Jurkat, Clone E6-1 (cell line): ENCODE results near the gene CDKN2A.
"Not testable (repeated sequence)": the region's sequence is repeated elsewhere in the genome, so short reads cannot be mapped to it uniquely, and the experiment has no call there.

Source experiments
- DNase-seq: peaks from one replicate; pipeline ENCODE4 v3.0.0-alpha.2; 2011; ENCODE audit warnings: low read depth, low spot score
- H3K4me3 ChIP-seq: 2 replicates; pipeline ENCODE4 v1.5.1; 2011; ENCODE audit warnings: mild to moderate bottlenecking, low read length, control low read depth, moderate library complexity

CDKN2A gene

GRCh38 chr9:21965401-21965951 is 28.7 kb downstream of the CDKN2A start:
- DNase-seq, result no peak
- H3K4me3 ChIP-seq, result no peak overlapping the region

- no peak for DNase-seq
- H3K4me3 ChIP-seq, result no peak overlapping the region
Observed at GRCh38 chr9:21964925-21965385, 29.2 kb downstream of the CDKN2A start.

- no peak overlapping the region for H3K4me3 ChIP-seq
- no peak for DNase-seq
Observed at GRCh38 chr9:21961569-21961968, 32.6 kb downstream of the CDKN2A start.

DNA sequence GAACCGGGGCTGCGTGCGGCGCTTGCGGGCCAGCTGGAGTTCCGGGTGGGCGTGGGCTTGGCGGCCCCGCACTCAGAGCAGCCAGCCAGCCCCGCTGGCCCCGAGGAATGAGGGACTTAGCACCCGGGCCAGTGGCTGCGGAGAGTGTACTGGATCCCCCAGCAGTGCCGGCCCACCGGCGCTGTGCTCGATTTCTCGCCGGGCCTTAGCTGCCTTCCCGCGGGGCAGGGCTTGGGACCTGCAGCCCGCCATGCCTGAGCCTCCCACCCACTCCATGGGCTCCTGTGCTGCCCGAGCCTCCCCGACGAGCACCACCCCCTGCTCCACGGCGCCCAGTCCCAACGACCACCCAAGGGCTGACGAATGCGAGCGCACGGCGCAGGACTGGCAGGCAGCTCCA is 34.9 kb downstream of the CDKN2A start:
- H3K4me3 ChIP-seq, result not testable (repeated sequence)

GRCh38 chr9:21958833-21959232 is 35.4 kb downstream of the CDKN2A start:
- no peak for DNase-seq
- no peak overlapping the region for H3K4me3 ChIP-seq

More for the DNA sequence above, 34.9 kb downstream of the CDKN2A start:
- DNase-seq, result not testable (repeated sequence)

DNA sequence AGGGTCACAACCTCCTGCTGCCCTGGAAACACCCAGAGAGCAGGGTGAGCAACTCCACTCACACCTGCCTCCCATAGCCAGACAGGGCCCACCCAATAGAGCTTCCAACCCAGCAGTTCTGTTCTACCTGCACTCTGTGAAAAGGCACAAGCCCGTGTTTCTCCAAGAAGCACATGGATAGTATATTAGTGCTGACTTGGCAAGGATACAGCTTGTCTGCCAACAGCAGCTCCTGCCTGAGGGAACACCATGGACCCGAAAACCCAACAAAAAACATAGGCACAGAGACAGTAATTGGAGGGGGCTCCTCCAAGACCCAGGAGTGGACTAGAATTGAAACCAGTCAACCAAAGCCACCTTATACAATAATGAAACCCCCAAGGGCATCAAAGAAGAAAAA is 48.6 kb downstream of the CDKN2A start:
- no peak for DNase-seq
- no peak overlapping the region for H3K4me3 ChIP-seq

DNA sequence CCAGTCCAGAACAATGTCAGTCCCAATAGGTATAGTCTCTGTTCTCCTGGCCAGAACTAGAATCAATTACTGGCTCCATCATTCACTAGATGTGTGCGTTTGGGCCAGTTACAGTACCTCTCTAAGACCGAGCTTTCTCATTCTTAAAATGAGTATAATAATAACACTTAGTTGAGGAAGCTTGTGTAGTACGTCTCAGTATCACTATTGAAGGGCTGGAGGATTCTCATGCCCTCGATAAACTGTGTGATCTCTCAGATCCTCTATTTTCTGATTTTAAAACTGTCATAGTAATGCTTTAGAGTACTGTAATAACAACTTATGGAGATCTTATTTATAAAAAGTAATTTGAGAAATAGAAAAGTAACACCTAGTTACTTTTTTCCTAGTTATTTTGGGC is 50.7 kb downstream of the CDKN2A start:
- H3K4me3 ChIP-seq, result no peak overlapping the region
- DNase-seq, result no peak

DNA sequence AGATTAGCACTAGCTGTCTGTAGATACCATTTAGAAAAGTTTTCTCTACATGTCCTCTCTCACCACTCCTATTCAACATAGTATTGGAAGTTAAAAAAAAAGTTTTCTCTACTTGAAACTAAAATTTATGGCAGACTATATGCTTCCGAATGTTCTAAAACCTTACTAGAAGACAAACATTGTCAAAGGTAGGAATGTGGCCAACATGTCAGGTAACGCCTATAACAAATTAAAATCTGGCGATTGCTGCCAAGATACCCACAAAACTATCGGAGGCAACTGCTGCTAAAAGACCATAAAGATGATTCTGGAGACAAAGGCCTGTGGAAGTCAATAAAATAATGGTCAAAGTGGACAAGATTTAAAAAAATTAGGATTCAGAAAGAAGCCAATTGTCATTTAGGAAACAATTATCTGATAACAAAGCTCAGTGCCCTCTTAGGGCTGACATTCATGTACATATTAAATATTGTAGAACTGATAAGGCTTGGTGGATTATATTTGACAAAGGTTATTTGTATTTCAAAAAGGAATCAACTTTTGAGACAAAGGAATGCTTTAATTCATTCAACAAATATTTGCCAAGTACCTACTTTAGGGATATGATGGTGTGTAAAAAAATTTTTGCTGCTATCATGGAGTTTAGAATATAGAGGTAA is 52.7 kb downstream of the CDKN2A start:
- no peak overlapping the region for H3K4me3 ChIP-seq
- no peak for DNase-seq

- no peak for DNase-seq
- no peak overlapping the region for H3K4me3 ChIP-seq
Observed at GRCh38 chr9:21936161-21936560, 58.0 kb downstream of the CDKN2A start.

DNA sequence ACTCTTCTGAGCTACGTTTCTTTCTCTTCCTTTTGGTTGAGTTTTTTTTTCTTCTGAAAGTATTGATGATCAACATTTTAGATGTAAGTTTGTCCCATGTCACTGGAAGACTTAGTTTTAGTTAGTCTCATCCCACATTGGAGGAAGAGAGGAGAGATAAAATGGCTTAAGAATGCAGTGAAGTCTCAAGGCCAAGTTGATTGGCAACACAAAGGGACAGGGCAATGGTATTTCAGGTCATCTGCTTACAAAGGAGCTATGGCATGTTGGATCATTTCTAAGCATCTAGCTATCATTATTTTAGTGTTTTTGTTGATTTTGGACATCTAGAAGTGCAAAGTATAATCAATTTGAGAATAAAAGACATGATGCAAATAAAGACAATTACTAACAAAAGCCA is 58.6 kb downstream of the CDKN2A start:
- H3K4me3 ChIP-seq, result no peak overlapping the region
- no peak for DNase-seq

DNA sequence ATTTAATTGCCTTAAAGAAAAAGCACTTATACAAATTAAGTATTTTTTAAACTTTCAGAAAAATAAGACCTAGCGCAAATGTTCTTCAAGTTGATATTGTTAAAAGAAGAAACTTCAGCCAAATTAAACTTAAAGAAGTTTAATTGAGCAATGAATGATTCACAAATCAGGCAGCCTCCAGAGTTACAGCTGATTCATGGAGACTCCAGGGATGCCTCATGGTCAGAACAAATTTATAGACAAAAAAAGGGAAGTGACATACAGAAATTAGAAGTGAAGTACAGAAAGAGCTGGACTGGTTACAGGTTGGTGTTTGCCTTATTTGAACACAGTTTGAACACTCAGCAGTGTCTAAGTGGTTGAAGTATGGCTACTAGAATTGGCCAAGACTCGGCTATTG is 60.3 kb downstream of the CDKN2A start:
- no peak overlapping the region for H3K4me3 ChIP-seq
- no peak for DNase-seq

GRCh38 chr9:21933281-21933680 is 60.9 kb downstream of the CDKN2A start:
- no peak overlapping the region for H3K4me3 ChIP-seq
- no peak for DNase-seq

- H3K4me3 ChIP-seq, result no peak overlapping the region
- DNase-seq, result no peak
Observed at GRCh38 chr9:21931428-21931827, 62.8 kb downstream of the CDKN2A start.

- DNase-seq, result no peak
- H3K4me3 ChIP-seq, result no peak overlapping the region
Observed at GRCh38 chr9:21927752-21928151, 66.4 kb downstream of the CDKN2A start.

GRCh38 chr9:21923694-21924093 is 70.5 kb downstream of the CDKN2A start:
- H3K4me3 ChIP-seq, result no peak overlapping the region
- no peak for DNase-seq

- no peak for DNase-seq
- H3K4me3 ChIP-seq, result no peak overlapping the region
Observed at GRCh38 chr9:21919377-21920362, 74.5 kb downstream of the CDKN2A start.
